SW480 (cell line): ENCODE results near the gene COX7B2.

Source experiments
- DNase-seq: peaks from one replicate; pipeline ENCODE4 v3.0.0-alpha.2; 2016; ENCODE audit warnings: low spot score

The COX7B2 gene

GRCh38 chr4:46715468-46715867 is 193.6 kb downstream of the COX7B2 start:
- DNase-seq, result no peak

- no peak for DNase-seq
Observed at GRCh38 chr4:46698891-46699290, 210.2 kb downstream of the COX7B2 start.
